WTC11 (cell line): ENCODE results near the gene BEND3. TPM values are rescaled to one million over a fixed set of nuclear protein-coding genes. Genes with fewer than 3 reads are reported as not detected.

ENCODE experiments used
- ATAC-seq: fragments of 200-7000 bp; cut with Tn5 transposase; 2 replicates; pipeline ENCODE4 v1.10.0; 2021; ENCODE audit warnings: mild to moderate bottlenecking, moderate library complexity
- CTCF ChIA-PET: fragments of 300-600 bp; sonication (Branson Sonifier 250); formaldehyde crosslinking; loops from one replicate; lab custom pipeline; 2021; ENCODE audit warnings: antibody characterized with exemption; lab: Charles Lee
- POLR2A ChIA-PET: fragments of 350-600 bp; sonication (Branson Sonifier 250); formaldehyde crosslinking; loops from one replicate; lab custom pipeline; 2021; ENCODE audit warnings: antibody characterized with exemption; lab: Charles Lee
- DNase-seq: peaks from one replicate; pipeline ENCODE4 v3.0.0; 2021; ENCODE audit warnings: low spot score
- H3K27ac Mint-ChIP-seq: 2 replicates; pipeline ENCODE4 v1.8.0; 2021; ENCODE audit warnings: mixed read lengths
- H3K27me3 Mint-ChIP-seq: 2 replicates; pipeline ENCODE4 v1.8.0; 2021; ENCODE audit warnings: low read depth, mild to moderate bottlenecking, moderate library complexity, mixed read lengths
- H3K36me3 Mint-ChIP-seq: 2 replicates; pipeline ENCODE4 v1.8.0; 2021; ENCODE audit warnings: mixed read lengths
- H3K4me1 Mint-ChIP-seq: 2 replicates; pipeline ENCODE4 v1.8.0; 2022; ENCODE audit warnings: mixed read lengths
- H3K4me3 Mint-ChIP-seq: 2 replicates; pipeline ENCODE4 v1.8.0; 2021; ENCODE audit warnings: mild to moderate bottlenecking, moderate library complexity, mixed read lengths
- H3K9me3 Mint-ChIP-seq: 2 replicates; pipeline ENCODE4 v1.8.0; 2021; ENCODE audit warnings: mixed read lengths
- MXD4 ChIP-seq: fragments of 250-450 bp; sonication (Bioruptor Pico); IDR thresholded peaks from 2 replicates; pipeline ENCODE4 v1.8.0; 2021; ENCODE audit warnings: mild to moderate bottlenecking, moderate library complexity, borderline replicate concordance
- NR1H2 ChIP-seq: sonication (generic); formaldehyde crosslinking; IDR thresholded peaks from 2 replicates; pipeline ENCODE4 v1.9.0; 2021; ENCODE audit warnings: mild to moderate bottlenecking, moderate library complexity, missing genetic modification reagents
- SMAD3 ChIP-seq: sonication (generic); formaldehyde crosslinking; IDR thresholded peaks from 2 replicates; pipeline ENCODE4 v1.8.0; 2022; ENCODE audit warnings: missing genetic modification reagents, mild to moderate bottlenecking, borderline replicate concordance
- SMAD4 ChIP-seq: sonication (generic); formaldehyde crosslinking; IDR thresholded peaks from 2 replicates; pipeline ENCODE4 v1.8.0; 2022; ENCODE audit warnings: mild to moderate bottlenecking, missing genetic modification reagents
- TEAD1 ChIP-seq: sonication (generic); formaldehyde crosslinking; IDR thresholded peaks from 2 replicates; pipeline ENCODE4 v1.8.0; 2022; ENCODE audit warnings: mild to moderate bottlenecking, missing genetic modification reagents
- ZMAT4 ChIP-seq: fragments of 250-450 bp; sonication (Bioruptor Pico); IDR thresholded peaks from 2 replicates; pipeline ENCODE4 v1.9.0; 2021; ENCODE audit warnings: mild to moderate bottlenecking
- ZNF121 ChIP-seq: sonication (generic); formaldehyde crosslinking; IDR thresholded peaks from 2 replicates; pipeline ENCODE4 v1.8.0; 2023; ENCODE audit warnings: missing genetic modification reagents
- ZNF138 ChIP-seq: sonication (generic); formaldehyde crosslinking; conservative IDR thresholded peaks from 2 replicates; pipeline ENCODE4 v1.8.1; 2022; ENCODE audit warnings: mild to moderate bottlenecking, moderate library complexity, missing genetic modification reagents
- ZNF281 ChIP-seq: sonication (generic); formaldehyde crosslinking; IDR thresholded peaks from 2 replicates; pipeline ENCODE4 v1.8.0; 2023; ENCODE audit warnings: mild to moderate bottlenecking, missing genetic modification reagents
- ZNF423 ChIP-seq: fragments of 250-450 bp; sonication (Bioruptor Pico); IDR thresholded peaks from 2 replicates; pipeline ENCODE4 v2.1.2; 2022; ENCODE audit warnings: mild to moderate bottlenecking, moderate library complexity
- total RNA-seq: library from RNA; stranded (reverse); gene quantifications from 3 replicates; pipeline ENCODE4 v1.2.3, GENCODE V29; 2021
- TF ChIP-seq, protein P1 (sequence below): sonication (generic); formaldehyde crosslinking; IDR thresholded peaks from 2 replicates; pipeline ENCODE4 v1.8.1; 2022; ENCODE audit warnings: low read depth, mild to moderate bottlenecking, moderate library complexity, missing genetic modification reagents, borderline replicate concordance
- TF ChIP-seq, protein P2 (sequence below): sonication (generic); formaldehyde crosslinking; IDR thresholded peaks from 2 replicates; pipeline ENCODE4 v1.8.1; 2022; ENCODE audit warnings: low read depth, missing genetic modification reagents, borderline replicate concordance
- TF ChIP-seq, protein P3 (sequence below): sonication (generic); formaldehyde crosslinking; IDR thresholded peaks from 2 replicates; pipeline ENCODE4 v1.8.1; 2023; ENCODE audit warnings: mild to moderate bottlenecking, missing genetic modification reagents

BEND3 gene
- total RNA-seq, 1 experiment from 2014 or later = 25.4 TPM

DNA sequence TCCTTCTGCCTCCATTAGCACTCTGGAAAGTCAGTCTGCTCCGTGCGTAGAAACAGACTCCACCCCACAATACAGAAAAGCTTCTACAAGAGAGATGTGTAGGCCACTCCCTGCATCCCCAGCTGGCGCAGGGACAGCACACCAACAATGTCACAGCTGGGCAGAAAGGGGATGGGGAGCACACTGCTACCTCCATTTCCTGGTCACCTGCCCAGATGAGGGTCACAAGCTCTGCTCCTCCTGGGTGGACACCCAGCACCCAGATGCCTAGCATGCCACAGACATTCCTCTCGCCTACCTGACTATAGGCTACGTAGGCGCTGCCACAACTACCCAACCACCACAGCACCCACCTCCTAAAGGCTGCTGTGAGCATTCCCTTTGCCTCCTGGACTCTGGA is 12.2 kb downstream of the BEND3 start:
- TF ChIP-seq ZNF138 (CRISPR knock-in tag) (no peak), MXD4 (no peak)
- Mint-ChIP-seq H3K4me3 (no peak overlapping the region), H3K9me3 (no peaks in the 10 kb centered on the region), H3K4me1 (peaks cover 52% of the 10 kb centered on the region), H3K36me3 (peaks cover 15% of the 10 kb centered on the region), H3K27me3 (no peaks in the 10 kb centered on the region), H3K27ac (peak overlapping the region; percentile 87)
- CTCF ChIA-PET = interaction anchor here (1.5 to 2.2 kb wide), 2 partner anchors 11 to 13 kb away, joined by 5 to 6 read pairs; partner anchors contain the start of gene BEND3
- POLR2A ChIA-PET = interaction anchor here (0.6 to 0.8 kb wide), 2 partner anchors 11 to 674 kb away, joined by 3 to 4 read pairs; no protein-coding TSS in a partner anchor
- peak; percentile 46 for ATAC-seq
- DNase-seq = no peak

DNA sequence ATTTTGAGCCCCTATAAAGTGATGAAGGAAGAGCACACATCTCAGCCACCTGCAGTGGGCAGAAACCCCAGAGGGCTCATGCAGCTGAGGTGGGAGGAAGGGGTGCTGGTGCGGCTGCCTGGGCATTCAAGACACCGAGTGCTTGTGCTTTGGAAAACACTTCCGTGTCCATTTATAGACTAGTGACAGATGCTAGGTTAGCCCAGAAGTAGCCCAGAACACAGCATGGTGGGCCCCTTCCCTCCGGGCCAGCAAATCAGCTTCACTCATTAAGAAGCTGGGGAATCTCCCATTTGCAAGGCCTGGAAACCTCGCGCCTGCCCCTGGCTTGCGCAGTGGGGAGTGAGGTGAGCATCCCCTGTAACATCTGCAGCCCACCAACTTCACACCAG is 12.9 kb downstream of the BEND3 start:
- Mint-ChIP-seq H3K27me3 (no peaks in the 10 kb centered on the region), H3K9me3 (no peaks in the 10 kb centered on the region), H3K4me3 (no peak overlapping the region), H3K27ac (peak overlapping the region; percentile 87), H3K4me1 (peaks cover 46% of the 10 kb centered on the region), H3K36me3 (peaks cover 19% of the 10 kb centered on the region)
- CTCF ChIA-PET = interaction anchor here (0.9 to 2.2 kb wide), 3 partner anchors 12 to 13 kb away, joined by 3 to 6 read pairs (median 5); partner anchors contain the start of gene BEND3
- POLR2A ChIA-PET = interaction anchor here (0.8 kb wide), 1 partner anchor 11 kb away, joined by 4 read pairs; no protein-coding TSS in a partner anchor
- DNase-seq (no peak), ATAC-seq (no peak)
- no peak for TF ChIP-seq ZMAT4 (CRISPR knock-in tag)
- TF ChIP-seq, protein P1, sequence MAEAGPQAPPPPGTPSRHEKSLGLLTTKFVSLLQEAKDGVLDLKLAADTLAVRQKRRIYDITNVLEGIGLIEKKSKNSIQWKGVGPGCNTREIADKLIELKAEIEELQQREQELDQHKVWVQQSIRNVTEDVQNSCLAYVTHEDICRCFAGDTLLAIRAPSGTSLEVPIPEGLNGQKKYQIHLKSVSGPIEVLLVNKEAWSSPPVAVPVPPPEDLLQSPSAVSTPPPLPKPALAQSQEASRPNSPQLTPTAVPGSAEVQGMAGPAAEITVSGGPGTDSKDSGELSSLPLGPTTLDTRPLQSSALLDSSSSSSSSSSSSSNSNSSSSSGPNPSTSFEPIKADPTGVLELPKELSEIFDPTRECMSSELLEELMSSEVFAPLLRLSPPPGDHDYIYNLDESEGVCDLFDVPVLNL = no peak
- TF ChIP-seq, protein P2, sequence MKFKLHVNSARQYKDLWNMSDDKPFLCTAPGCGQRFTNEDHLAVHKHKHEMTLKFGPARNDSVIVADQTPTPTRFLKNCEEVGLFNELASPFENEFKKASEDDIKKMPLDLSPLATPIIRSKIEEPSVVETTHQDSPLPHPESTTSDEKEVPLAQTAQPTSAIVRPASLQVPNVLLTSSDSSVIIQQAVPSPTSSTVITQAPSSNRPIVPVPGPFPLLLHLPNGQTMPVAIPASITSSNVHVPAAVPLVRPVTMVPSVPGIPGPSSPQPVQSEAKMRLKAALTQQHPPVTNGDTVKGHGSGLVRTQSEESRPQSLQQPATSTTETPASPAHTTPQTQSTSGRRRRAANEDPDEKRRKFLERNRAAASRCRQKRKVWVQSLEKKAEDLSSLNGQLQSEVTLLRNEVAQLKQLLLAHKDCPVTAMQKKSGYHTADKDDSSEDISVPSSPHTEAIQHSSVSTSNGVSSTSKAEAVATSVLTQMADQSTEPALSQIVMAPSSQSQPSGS (CRISPR knock-in tag) = no peak

DNA sequence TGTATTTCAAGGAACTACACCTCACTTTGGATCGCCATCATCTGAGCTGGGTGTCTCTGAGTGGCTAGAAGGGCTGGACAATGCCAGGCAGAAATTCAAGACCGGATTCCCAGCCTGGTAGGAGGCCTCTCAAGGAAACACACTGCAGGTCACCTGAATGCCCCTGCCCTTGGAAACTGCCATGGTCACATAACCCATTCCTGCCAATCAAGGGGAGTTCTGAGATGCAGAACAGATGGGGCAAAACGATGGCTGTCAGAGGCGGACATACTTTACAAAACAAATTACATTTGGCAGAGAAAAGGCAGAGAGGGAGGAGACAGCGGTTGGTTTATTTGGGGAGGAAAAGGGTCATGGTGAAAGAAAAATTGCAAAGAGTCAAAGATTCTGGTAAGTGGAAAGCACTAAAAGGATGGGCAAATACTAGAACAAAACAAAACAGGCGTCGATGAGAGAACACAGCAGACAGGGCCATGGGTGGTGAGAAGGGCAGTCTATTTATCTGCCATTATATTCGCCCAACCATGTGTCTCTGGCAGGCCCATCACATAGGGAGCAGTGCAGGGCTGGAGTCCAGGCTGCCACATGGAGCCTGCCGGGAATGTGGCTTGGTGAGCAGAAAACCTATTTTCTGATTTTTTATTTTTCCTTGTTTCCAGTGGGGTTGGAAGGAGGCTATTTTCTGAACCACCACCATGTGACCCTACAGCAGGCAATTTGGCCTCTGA is 13.5 kb downstream of the BEND3 start:
- peak overlapping the region; percentile 65 for H3K27ac Mint-ChIP-seq
- no peak for ATAC-seq
- no peaks in the 10 kb centered on the region for H3K27me3 Mint-ChIP-seq
- peaks cover 19% of the 10 kb centered on the region for H3K36me3 Mint-ChIP-seq
- H3K4me1 Mint-ChIP-seq = peaks cover 41% of the 10 kb centered on the region
- H3K4me3 Mint-ChIP-seq = no peak overlapping the region
- DNase-seq = no peak
- CTCF ChIA-PET = interaction anchor here (0.9 to 2.2 kb wide), 2 partner anchors 12 to 14 kb away, joined by 3 to 6 read pairs; partner anchors contain the start of gene BEND3
- no peaks in the 10 kb centered on the region for H3K9me3 Mint-ChIP-seq
- POLR2A ChIA-PET = no interaction called here
- TF ChIP-seq ZNF121 (CRISPR knock-in tag) = no peak
- no peak for TF ChIP-seq SMAD4

DNA sequence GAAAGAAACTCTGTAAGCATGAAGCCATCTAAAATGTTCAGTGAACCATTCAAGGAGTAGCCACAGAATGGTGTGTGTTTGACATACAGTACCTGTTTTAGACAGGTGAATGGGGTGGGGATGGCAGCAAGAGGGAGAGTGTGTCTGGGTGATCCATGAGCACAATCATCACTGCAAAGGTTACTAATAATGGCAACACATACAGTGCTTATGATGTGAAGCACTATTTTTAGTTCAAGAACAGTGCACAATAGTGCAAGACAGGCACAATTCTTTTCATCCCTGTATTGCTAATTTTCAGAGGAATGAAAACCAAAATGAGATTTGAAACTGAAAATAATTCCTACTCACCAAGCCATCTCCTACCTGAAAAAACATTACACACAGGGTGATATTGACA is 14.1 kb downstream of the BEND3 start:
- CTCF ChIA-PET = interaction anchor here (0.9 kb wide), 1 partner anchor 15 kb away, joined by 3 read pairs; the partner anchor contains the start of gene BEND3
- DNase-seq (no peak), ATAC-seq (no peak)
- Mint-ChIP-seq H3K27me3 (no peaks in the 10 kb centered on the region), H3K27ac (peak overlapping the region; percentile 65), H3K4me3 (no peak overlapping the region), H3K4me1 (peaks cover 37% of the 10 kb centered on the region), H3K9me3 (no peaks in the 10 kb centered on the region)
- POLR2A ChIA-PET = no interaction called here
- TF ChIP-seq ZNF423 (CRISPR knock-in tag) = no peak
- TF ChIP-seq, all 79 proteins: peak for 0
- H3K36me3 Mint-ChIP-seq = peaks cover 24% of the 10 kb centered on the region

GRCh38 chr6:107098436-107099307 is 16.6 kb downstream of the BEND3 start:
- Mint-ChIP-seq H3K4me1 (peaks cover 27% of the 10 kb centered on the region), H3K36me3 (peaks cover 43% of the 10 kb centered on the region), H3K27me3 (no peaks in the 10 kb centered on the region), H3K9me3 (no peaks in the 10 kb centered on the region), H3K27ac (peak overlapping the region; percentile 45; the same call in 1 of the 2 replicates), H3K4me3 (no peak overlapping the region)
- CTCF ChIA-PET = interaction anchor here (0.8 to 1.2 kb wide), 2 partner anchors 15 to 101 kb away, joined by 3 to 4 read pairs; no protein-coding TSS in a partner anchor
- ATAC-seq (no peak), DNase-seq (no peak)
- POLR2A ChIA-PET = no interaction called here
- TF ChIP-seq SMAD3 (CRISPR knock-in tag) = no peak
- TF ChIP-seq, protein P3, sequence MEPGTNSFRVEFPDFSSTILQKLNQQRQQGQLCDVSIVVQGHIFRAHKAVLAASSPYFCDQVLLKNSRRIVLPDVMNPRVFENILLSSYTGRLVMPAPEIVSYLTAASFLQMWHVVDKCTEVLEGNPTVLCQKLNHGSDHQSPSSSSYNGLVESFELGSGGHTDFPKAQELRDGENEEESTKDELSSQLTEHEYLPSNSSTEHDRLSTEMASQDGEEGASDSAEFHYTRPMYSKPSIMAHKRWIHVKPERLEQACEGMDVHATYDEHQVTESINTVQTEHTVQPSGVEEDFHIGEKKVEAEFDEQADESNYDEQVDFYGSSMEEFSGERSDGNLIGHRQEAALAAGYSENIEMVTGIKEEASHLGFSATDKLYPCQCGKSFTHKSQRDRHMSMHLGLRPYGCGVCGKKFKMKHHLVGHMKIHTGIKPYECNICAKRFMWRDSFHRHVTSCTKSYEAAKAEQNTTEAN (CRISPR knock-in tag) = no peak
- TF ChIP-seq TEAD1 = no peak
- TF ChIP-seq ZNF281 (CRISPR knock-in tag) = no peak
- no peak for TF ChIP-seq NR1H2 (CRISPR knock-in tag)
- TF ChIP-seq, protein P2 (CRISPR knock-in tag) = no peak
